Left ventricle myocardium inferior (tissue), 1 donor: ENCODE measurements around the gene CLDN7. TPM values are rescaled to one million over a fixed set of nuclear protein-coding genes. Genes with fewer than 3 reads are reported as not detected.

ENCODE experiments used
- DNase-seq: peaks from one replicate; pipeline ENCODE4 v3.0.0-alpha.2; 2020
- H3K27ac ChIP-seq: fragments of 200-600 bp; replicated peaks from 2 replicates; pipeline ENCODE4 v1.8.0; 2021
- H3K27me3 ChIP-seq: fragments of 200-600 bp; 2 replicates; pipeline ENCODE4 v1.8.0; 2021; ENCODE audit warnings: low read depth
- H3K36me3 ChIP-seq: fragments of 200-600 bp; 2 replicates; pipeline ENCODE4 v1.8.0; 2021
- H3K4me1 ChIP-seq: fragments of 200-600 bp; 2 replicates; pipeline ENCODE4 v1.8.0; 2021
- H3K4me3 ChIP-seq: fragments of 200-600 bp; 2 replicates; pipeline ENCODE4 v1.8.0; 2021; ENCODE audit warnings: mild to moderate bottlenecking, moderate library complexity
- H3K9me3 ChIP-seq: fragments of 200-600 bp; replicated peaks from 2 replicates; pipeline ENCODE4 v1.8.0; 2021
- intact Hi-C: fragments of 100-400 bp; cut with micrococcal nuclease; formaldehyde crosslinking; loops from one replicate; pipeline ENCODE4 v1.11.0; 2022
- long read RNA-seq: library from polyadenylated mRNA; unstranded; transcript quantifications from one replicate; pipeline ENCODE4 v2.0.0, GENCODE V29; 2021
- total RNA-seq: library from RNA; stranded (reverse); fragmentation: NEBNext Ultra II Directional; extraction: Animal tissue kit (Norgen Biotek cat#: 25700); gene quantifications from one replicate; pipeline ENCODE4 v1.2.1, GENCODE V29; 2021
- TF ChIP-seq, protein P1 (sequence below): fragments of 200-600 bp; IDR thresholded peaks from 2 replicates; pipeline ENCODE4 v1.8.0; 2021; ENCODE audit warnings: antibody characterized with exemption, mild to moderate bottlenecking, borderline replicate concordance
- donor health status: DM: no; HTN: yes; CAD: no; lungs with severe emphysema.

The CLDN7 gene, protein sequence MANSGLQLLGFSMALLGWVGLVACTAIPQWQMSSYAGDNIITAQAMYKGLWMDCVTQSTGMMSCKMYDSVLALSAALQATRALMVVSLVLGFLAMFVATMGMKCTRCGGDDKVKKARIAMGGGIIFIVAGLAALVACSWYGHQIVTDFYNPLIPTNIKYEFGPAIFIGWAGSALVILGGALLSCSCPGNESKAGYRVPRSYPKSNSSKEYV
- 1.6 TPM for total RNA-seq
- long read RNA-seq, result 0 reads

DNA sequence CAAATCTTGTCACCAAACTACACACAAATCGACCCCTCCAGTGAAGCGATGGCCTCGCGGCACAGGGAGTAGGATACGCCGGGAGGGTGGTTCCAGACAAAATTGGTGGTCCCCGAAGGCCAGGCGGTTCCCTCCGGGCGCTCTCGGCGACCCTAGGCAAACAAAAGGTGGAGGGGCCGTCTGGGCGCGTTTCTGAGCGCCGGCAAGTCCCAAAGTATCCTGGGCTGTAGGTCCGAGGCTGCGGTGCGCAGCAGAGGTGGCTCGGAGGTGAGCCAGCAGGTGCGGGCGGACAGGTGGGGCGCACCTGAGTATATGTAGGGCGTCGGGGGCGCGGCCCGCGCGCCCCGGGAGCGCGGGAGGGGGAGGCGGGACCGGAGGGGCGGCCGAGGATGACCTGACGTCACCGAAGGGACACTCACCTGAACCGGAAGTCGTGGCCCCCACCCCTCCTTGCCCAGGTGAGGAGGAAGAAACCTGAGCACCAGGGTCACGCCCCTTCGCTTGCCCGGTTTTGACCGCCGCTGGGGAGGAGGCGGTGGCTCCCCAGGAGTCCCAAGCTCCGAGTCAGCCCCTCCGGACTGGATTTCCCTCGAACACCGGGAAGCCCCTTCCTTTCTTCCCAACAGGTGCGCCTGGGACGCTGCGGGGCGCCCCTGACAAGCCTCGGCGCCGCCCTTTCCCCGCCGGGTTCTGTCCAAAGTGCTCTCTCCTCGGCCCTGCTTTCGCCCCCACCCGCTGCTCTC, at the start of gene CLDN7:
Gene CLDN7, minus strand, starts transcription at position 287 of the 743 bp plus-strand sequence. CDS start 435 bp downstream, outside the sequence.
- intact Hi-C loops, result no loop called here
- Histone ChIP-seq H3K27me3 (peaks cover 68% of the 10 kb centered on the region), H3K4me3 (peak within 1 kb of the TSS; percentile 68), H3K36me3 (peaks cover 21% of the 10 kb centered on the region), H3K9me3 (no peaks in the 10 kb centered on the region), H3K4me1 (peaks cover 33% of the 10 kb centered on the region), H3K27ac (peak within 1 kb of the TSS; percentile 16)
- DNase-seq, result no peak
- TF ChIP-seq, protein P1, sequence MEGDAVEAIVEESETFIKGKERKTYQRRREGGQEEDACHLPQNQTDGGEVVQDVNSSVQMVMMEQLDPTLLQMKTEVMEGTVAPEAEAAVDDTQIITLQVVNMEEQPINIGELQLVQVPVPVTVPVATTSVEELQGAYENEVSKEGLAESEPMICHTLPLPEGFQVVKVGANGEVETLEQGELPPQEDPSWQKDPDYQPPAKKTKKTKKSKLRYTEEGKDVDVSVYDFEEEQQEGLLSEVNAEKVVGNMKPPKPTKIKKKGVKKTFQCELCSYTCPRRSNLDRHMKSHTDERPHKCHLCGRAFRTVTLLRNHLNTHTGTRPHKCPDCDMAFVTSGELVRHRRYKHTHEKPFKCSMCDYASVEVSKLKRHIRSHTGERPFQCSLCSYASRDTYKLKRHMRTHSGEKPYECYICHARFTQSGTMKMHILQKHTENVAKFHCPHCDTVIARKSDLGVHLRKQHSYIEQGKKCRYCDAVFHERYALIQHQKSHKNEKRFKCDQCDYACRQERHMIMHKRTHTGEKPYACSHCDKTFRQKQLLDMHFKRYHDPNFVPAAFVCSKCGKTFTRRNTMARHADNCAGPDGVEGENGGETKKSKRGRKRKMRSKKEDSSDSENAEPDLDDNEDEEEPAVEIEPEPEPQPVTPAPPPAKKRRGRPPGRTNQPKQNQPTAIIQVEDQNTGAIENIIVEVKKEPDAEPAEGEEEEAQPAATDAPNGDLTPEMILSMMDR, result no peak

DNA sequence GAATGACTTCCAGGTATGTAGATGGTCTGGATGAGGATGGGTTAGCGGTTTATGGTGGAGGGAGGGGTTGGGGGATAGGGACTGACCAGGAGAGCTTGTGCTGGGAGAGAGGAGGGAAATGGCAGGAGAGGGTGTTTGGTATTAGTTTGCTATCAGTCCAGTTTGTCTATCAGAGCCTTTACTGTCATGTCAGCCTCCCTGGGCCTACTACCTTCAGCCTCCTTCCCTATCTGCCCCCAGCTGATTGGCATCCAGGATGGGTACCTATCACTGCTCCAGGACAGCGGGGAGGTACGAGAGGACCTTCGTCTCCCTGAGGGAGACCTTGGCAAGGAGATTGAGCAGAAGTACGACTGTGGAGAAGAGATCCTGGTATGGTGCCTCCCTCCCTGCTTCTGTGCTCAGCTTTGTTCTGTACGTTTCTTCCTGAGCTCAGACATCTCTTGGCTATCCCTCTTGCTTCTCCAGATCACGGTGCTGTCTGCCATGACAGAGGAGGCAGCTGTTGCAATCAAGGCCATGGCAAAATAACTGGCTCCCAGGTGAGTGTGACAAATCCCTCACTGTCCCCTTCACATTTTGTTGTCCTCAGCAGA, 48.9 kb upstream of the CLDN7 start:
- no peak for DNase-seq
- Histone ChIP-seq H3K4me1 (peaks cover 88% of the 10 kb centered on the region), H3K27me3 (no peaks in the 10 kb centered on the region), H3K36me3 (peaks cover 54% of the 10 kb centered on the region), H3K9me3 (no peaks in the 10 kb centered on the region), H3K4me3 (no peak overlapping the region), H3K27ac (no peak overlapping the region)
- intact Hi-C loops, result no loop called here
- TF ChIP-seq, protein P1, result no peak

DNA sequence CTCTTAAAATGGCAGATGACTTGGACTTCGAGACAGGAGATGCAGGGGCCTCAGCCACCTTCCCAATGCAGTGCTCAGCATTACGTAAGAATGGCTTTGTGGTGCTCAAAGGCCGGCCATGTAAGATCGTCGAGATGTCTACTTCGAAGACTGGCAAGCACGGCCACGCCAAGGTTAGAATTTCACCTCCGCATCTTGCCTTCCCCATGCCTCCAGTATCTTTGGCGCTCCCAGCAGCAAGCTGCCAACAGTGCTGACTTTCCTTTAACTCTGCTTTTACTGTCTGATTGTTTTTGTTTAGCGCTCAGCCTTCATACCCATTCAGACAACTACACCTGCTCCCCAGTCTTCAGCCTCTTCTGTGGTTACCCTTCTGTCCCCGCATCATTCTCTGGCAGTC, 47.4 kb upstream of the CLDN7 start:
- TF ChIP-seq, protein P1, result no peak
- Histone ChIP-seq H3K27me3 (no peaks in the 10 kb centered on the region), H3K4me1 (peaks cover 76% of the 10 kb centered on the region), H3K9me3 (no peaks in the 10 kb centered on the region), H3K4me3 (peak overlapping the region; percentile 97), H3K27ac (peak overlapping the region; percentile 99), H3K36me3 (peaks cover 50% of the 10 kb centered on the region)
- DNase-seq, result no peak
- intact Hi-C loops, result no loop called here

DNA sequence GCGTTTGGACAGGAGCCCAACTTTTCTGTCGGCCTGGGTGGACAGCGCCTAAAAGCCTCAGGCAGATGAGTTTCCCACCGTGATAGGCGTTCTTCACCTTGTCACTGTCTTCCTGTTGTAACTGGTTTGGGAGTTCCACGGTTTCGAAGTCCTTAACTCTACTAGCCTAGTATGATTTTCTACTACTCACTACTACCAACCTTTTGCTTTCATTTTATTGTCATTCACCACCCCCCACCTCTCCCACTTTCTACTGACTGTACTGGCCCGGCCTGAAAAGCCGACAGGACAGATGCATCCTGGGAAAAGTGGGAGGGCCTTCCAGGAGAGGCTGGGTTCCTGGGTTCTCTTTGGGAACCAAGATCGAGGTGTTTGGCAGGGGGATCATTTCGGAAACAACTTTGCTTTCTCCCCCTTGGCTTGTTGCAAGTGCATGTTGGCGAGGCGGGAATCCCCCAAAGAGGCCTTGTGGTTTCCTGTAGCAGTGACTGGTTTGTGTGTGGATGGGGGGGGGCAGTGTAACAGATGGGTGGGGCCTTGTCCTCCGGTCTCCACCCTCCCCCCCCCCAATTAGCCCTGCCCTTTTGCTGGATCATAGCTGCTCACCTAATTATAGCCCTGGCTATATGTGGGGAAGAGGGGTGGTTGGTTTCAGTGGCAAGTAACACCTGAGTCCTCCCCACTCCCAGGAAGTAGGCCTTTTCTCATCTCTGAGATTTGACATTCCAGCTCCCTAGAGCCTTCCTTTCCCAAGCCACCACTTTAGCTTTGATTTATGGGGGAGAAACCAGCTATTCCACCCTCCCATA, 46.6 kb upstream of the CLDN7 start:
- TF ChIP-seq, protein P1, result no peak
- Histone ChIP-seq H3K36me3 (peaks cover 46% of the 10 kb centered on the region), H3K4me3 (peak overlapping the region; percentile 97), H3K4me1 (peaks cover 68% of the 10 kb centered on the region), H3K27me3 (no peaks in the 10 kb centered on the region), H3K9me3 (no peaks in the 10 kb centered on the region), H3K27ac (peak overlapping the region; percentile 99)
- peak; percentile 63 for DNase-seq
- intact Hi-C loops, result no loop called here
